Skin epidermis (tissue), 12 donors: ENCODE results near the gene PKD1L1.

Source experiments
- H3K27ac ChIP-seq, 21 experiments: fragments of 200-600 bp; sonication (generic) in 11 of 21; one replicate each; pipeline ENCODE4 v1.5.0; 2020; ENCODE audit warnings: mild to moderate bottlenecking in 3 of 21, inconsistent platforms in 2 of 21, moderate library complexity in 2 of 21
- H3K4me3 ChIP-seq, 7 experiments: fragments of 200-600 bp; sonication (generic) in 2 of 7; one replicate each; pipeline ENCODE4 v1.5.0; 2020; ENCODE audit warnings: inconsistent platforms in 2 of 7, mild to moderate bottlenecking in 2 of 7, moderate library complexity in 1 of 7

The PKD1L1 gene

DNA sequence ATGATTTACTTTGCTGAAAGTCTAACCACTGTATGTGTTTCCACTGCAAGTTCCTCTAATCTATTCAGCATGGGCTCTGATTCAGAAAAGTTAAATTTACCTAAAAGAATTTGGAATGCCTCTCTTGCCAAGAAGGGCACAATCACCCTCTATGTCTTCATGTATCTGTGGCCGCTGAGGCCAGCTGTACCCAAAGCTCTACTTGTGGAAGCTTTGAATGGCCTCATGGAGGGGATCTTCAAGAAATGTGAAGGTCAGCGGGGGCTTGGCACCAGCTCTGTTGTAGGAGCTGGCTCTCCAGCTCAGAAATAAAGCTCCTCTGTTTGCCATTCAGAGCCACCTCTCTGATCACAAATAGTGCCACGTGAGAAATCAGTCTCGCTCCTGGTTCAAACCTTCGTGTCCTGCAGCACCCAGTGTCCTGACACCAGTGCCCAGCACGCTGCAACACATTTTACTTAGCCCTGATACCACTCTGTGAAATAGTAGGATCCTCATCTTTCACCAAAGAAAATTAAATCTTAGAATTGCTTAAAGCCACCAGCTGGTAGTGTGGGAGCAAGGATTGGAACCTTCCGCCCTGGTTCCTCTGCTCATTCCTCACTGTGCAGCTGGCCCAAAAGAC is 61.1 kb downstream of the PKD1L1 start:
- H3K27ac ChIP-seq, result no peak overlapping the region
- no peak overlapping the region for H3K4me3 ChIP-seq

DNA sequence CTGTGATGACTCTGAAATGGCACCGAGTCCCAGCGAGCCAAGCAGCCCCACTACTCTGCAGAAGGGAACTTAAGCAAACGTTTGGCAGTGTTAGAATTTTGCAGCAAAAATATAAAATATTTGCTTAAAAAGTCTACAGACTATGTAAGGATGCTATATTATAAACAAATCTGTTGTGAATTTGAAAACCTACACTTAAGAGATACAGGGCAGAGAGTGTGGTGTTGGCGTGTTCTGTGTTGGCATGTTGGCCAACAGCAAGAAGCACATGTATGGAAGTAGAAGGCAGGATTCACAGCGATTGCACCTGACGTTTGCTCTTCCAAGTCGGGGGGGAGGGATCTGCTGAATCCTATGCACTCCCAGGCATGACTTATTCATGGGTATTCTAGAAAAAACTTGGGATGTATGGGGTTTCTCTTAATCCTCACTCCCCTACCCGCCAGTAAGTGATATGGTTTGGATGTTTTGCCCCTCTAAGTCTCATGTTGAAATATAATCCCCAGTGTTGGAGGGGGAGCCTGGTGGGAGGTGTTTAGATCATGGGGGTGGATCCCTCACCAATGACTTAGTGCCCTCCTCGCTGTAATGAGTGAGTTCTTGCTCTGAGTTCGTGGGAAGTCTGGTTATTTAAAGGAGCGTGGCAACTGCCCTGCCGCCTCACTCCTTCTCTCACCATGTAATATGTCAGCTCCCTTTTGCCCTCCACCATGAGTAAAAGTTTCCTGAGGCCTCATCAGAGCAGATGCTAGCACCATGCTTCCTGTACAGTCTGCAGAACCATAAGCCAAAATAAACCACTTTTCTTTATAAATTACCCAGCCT is 62.1 kb downstream of the PKD1L1 start:
- Histone ChIP-seq H3K27ac (no peak overlapping the region), H3K4me3 (no peak overlapping the region)

DNA sequence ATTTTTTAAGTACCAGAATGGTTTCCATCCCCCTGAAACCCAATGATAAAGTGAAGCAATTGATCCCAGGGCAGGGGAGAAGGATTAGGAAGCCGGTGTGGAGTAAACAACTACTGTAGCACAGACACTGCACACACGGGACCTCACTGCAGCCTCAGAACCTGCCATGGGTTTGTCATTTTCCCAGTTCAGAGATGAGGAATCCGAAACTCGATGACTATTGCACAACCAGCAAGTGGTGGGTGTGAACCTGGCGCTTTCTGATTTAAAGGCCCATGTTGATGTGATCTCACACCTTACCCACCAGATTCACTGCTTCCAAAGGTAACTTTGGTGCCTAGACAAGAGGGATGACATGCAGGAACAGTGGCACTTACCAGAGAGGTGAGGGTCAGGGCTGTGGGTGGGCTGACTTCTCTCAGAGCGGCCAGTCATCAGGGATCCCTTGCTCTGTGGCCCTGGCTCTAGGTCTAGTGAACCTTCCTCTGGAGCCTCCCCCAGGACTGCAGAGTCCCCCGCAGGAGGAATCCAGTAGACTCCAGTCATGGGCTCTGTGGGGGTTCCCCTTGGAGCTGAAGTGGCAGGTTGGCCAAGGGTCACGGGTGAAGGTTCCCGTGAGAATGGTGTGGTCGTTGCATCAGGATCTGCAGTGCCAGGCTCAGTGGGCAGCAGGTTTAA is 62.8 kb downstream of the PKD1L1 start:
- Histone ChIP-seq H3K27ac (no peak overlapping the region), H3K4me3 (no peak overlapping the region)

DNA sequence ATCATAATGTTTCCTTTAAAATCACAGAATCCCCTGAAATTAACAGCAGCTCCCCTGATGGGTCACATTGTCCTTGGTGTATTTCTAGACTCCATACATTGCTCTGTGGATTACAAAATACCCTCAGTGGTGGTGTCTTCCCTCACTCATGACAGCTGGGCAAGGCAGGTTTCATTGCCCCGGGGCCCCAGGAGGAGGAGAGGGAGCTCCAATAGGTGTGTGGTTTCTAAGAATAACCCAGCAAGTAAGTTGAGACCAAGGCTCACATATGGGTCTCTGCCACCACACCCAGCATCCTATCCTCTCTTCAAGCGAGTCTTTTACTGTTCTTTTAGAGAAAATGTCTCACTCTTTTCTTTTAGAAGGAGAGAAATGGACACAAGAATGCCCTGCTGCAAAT is 63.6 kb downstream of the PKD1L1 start:
- Histone ChIP-seq H3K27ac (no peak overlapping the region), H3K4me3 (no peak overlapping the region)

DNA sequence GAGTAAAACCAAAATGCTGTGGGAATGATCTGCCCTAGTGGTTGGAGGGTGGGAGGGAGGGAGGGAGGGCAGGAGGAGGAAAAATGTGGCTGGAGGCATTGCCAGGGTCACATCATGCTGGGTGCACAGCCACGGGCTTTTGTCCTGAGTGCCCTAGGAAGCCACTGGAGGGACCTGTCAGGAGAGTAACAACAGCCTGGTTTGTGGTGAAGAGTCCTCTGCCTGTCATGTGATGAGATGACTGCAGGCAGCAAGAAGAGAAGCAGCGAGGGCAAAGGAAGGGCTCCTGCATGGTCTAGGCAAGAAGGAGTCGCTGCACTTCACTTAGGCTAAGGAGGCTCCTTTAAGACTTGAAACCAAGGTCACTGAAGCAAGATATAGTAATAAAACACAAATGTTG is 65.6 kb downstream of the PKD1L1 start:
- Histone ChIP-seq H3K27ac (no peak overlapping the region), H3K4me3 (no peak overlapping the region)

DNA sequence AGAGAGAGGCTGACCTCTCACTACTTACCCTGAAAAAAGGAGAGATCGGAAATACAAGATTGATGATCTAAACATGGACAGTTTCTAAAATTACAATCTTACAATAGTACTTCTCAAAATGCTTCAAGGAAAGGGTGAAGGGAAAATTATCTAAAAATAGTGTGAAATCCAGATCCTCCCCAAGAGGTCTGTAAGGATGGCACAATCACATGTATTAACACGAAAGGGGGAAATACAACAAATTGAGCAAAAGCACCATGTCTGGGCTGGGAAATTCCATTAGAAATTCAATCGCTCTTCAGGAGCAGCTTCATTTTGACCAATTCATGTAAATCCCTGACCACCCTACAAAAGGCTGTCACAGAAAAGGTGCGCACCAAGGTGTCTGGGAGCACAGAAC is 67.0 kb downstream of the PKD1L1 start:
- no peak overlapping the region for H3K27ac ChIP-seq

DNA sequence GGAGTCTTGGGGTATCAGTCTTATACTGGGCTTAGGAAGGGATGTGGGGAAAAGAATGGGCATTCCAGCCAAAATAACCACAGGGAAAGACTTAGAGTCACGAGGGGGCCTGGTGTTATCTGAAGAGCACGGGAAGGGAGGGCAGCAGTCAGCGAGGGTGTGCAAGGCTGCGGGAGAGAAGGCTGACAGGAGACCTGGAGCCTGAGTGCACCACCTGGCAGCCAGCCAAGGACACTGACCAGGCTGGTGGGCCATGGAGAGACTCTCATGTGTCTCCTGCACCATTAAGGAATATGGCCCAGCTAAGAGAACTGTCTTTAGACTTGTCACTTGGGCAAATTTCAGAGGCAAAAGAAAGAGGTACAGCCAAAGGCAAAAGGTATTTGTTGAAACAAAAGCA is 69.6 kb downstream of the PKD1L1 start:
- no peak overlapping the region for H3K27ac ChIP-seq
- H3K4me3 ChIP-seq, result no peak overlapping the region

More for the DNA sequence above, 67.0 kb downstream of the PKD1L1 start:
- H3K4me3 ChIP-seq, result no peak overlapping the region

DNA sequence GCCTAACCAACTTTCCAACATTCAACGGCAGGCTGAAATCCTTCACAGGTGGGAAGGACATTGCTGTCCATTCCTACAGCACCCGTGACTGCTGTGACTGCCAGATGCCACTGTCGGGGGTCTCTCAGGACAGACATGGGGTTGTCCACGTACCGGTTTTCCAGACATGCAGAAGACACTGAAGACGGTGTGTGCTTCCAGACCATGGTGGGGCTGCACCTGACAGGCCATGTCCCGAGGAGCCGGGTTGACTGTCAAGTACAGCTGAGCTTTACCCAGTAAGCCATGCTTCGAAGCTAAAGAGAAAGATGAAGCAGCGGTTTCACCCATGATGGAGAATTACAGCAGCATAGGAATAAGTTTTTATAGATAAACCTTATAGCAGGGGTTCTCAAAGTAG is 70.9 kb downstream of the PKD1L1 start:
- H3K27ac ChIP-seq, result no peak overlapping the region
- H3K4me3 ChIP-seq, result no peak overlapping the region

DNA sequence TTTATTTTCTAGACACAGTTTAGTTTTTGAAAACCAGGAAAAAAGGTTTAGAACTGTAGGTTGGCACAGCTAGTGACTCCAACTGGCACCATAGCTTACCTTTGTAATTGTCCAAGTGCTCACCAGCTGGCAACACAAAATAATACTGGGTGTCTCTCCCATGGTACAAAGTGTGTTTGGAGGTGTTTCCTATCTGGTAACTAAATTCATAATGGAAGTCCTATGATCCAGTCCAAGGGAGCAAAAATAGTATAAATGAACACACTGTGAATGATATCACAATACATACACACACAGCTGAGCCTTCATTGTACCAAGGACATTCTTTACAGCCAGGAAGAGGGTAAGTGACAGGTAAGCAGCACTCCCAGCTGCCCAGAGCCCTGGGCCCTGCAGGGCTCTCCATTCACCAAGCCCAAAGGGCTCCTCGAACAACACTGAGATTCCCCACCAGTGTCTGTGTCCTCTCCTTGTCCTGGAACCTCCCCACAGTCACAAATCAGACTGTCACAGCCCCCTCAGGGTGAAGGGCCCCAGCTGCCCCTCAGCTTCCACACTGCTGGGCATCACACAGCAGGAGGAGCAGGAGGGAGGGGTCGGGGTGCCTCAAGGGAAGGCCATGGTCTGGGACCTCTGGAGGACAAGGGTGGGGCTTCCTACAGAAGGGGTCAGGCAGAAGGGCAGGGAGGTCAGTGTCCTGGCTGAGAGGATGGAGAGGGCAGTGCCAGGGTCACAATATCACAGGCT is 72.1 kb downstream of the PKD1L1 start:
- no peak overlapping the region for H3K27ac ChIP-seq
- H3K4me3 ChIP-seq, result no peak overlapping the region

DNA sequence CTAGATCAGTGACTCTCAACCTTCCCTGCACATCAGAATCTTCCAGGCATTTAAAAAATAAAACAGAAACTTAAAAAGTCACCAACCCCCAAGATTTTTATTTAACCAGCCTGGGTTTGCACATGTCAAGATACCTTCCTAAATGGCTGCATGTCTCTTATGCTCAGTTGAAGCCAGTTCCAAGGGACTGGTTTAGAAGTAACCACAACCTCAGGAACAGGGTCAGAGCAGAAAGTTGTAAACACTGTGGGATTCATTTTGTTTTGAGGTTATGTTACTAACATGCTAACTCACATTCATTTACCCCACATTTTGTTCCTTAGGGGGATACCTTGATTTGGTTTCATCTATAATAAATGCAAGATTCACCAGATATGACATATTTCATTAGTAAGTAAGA is 72.9 kb downstream of the PKD1L1 start:
- Histone ChIP-seq H3K27ac (no peak overlapping the region), H3K4me3 (no peak overlapping the region)

DNA sequence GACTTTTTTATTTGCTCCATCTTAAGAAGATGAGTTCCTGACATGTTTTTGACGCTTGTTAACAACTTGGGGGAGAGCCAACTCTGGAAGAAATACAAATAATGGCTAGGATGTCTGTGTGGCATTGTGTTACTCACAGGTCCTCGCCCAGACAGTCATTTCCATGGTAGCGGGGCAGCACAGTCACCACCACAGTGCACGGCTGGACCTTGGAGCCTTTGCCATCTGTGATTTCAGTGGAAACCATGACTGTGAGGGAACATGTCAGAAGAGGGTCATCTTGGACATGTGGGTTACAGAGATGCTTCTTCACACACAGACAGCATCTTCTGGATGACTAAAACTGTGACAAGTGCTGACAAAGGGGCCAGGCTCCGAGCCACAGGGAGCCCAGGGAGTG is 74.5 kb downstream of the PKD1L1 start:
- no peak overlapping the region for H3K4me3 ChIP-seq
- H3K27ac ChIP-seq, result no peak overlapping the region

DNA sequence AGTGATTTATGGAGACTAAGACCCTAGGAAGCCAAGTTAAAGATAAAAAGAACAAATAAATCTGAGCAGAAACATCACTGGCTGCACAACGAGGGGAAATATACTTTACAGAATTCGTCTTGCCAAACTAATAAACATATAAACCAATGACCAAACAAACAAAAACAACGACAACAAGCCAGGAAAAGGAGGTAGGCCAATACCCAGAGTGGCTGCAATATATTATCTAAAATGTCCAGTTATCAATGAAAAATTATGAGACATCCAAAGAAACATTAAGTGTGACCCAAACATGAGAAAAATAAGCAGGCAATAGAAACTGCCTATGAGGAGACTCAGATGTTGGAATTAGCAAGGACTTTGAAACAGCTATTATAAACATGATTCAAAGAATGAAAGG is 81.0 kb downstream of the PKD1L1 start:
- Histone ChIP-seq H3K4me3 (no peak overlapping the region), H3K27ac (no peak overlapping the region)

DNA sequence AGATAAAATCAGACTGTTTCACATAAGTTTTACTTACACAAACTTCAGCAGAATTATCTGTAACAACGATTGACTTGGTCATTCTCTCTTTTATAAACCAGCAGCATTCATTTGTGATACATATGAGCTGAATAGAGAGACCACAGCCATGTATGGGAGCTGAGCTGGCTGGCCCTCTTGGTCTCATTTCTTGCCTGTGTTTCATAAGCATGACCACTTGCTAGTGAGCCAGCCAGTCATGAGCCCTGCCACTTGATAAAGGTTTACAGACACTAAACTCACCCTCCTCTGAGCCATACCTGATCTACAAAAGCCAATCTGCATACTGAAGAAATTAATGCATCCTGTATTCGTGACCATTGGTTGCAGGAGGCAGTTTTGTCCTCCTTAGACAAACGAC is 82.1 kb downstream of the PKD1L1 start:
- Histone ChIP-seq H3K27ac (no peak overlapping the region), H3K4me3 (no peak overlapping the region)

DNA sequence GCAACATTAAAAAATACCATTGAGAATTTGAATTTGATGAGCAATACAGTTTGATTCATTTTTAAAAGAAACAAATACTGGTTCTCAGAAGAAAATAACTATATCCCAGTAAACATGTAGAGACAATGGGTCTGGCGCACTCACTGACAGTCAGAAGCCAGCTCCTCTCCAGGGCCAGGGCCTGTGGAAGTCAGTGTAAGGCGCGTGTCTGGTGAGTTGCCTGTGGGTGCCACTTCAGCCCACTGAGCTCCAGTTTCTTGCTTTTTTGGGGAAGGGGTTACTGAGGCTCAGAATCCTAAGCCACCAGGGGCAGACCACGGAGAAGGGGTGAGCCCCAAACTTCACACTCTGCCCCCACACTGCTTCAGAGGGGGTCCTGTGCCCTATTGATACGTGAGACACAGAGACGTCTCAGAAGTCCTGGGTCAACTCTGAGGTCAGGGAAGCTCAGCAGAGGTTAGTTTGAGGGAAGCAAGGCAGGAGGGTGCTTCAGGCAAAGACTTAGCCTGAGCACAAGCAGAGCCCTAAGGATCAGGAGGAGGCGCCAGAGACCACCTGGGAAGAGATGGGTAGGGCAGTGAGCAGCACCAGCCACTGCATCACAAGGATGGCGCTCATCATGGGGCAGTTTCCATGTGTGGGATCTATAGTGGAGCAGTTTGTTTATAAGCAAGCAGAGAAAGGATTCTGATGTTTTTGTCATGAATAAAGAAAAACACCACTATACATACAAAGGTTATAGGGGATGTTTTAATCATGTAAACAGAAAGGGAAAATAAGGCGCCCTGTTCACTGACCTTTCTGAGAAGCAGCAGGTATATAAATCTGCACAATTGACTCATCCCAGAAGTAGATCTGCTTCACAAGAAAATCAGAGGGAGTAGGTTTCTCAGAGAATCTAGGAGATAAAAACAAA is 95.7 kb downstream of the PKD1L1 start:
- H3K4me3 ChIP-seq, result no peak overlapping the region
- no peak overlapping the region for H3K27ac ChIP-seq

DNA sequence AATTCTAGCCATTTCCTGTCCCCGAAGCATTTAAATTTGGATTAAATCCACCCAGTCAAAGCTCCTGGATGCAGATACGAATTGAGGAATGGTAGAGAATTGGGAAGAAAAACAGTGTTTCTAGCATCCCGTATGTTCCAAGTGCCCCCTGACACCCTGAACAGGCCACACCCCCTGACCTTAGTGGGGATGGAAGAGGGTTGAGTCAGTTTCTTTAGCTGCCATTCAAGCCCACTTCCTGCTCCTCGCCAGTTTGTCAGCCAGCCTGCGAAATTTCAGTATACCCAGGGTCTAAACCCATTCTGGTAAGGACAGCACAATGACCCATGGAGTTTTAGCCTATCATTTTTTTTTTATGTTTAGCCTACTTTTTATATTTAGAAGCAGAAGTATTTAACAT is 101.1 kb downstream of the PKD1L1 start:
- no peak overlapping the region for H3K27ac ChIP-seq
- H3K4me3 ChIP-seq, result no peak overlapping the region

DNA sequence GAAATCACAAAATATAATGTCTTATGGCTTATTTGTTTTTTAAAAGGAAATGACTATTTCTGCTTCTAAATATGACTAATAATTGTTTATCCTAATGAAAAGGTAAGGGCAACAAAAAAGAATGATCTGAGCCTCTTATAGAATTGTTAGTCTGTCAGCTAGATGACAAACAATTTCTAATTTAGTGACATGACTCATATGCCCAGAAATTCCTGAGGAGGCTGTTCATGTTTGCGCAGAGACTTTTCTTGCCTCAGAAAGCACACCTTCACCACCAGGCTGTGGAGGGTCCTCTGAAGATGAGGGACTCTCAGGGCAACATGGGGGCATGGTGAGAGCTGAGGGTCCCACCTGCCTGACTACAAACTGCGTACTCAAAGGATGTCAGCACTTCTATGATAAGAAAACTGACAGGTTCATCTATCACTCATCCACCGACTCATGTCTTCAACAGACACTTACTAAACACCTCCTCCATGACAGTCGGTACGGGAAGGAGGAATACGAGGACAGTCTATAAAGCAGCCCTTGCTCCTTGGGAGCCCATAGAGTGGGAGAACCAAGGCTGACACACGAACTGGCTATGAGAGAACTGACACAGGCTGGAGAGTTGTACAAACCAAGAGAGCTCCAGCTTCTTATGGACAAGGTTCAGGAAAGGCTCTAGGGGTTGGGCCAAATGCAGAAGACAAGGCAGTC is 102.0 kb downstream of the PKD1L1 start:
- Histone ChIP-seq H3K27ac (no peak overlapping the region), H3K4me3 (no peak overlapping the region)

DNA sequence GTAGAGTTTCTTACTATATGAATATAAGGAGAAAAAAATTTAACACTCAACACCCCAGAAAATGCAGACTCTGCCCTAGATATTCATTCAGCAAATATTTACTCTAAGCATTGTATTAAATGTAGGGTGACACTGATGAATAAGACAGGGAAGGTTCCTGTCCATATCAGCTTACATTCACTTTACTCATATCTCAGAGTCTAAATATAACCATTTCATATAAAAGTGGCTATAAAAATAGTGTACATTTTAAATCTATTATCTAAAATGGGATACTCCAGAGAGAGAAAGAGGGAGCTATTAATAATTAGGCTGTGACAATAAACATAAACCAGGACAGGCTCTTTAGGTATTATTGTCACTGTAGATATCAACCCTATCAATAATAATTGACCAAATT is 104.0 kb downstream of the PKD1L1 start:
- H3K27ac ChIP-seq, result no peak overlapping the region
- H3K4me3 ChIP-seq, result no peak overlapping the region

DNA sequence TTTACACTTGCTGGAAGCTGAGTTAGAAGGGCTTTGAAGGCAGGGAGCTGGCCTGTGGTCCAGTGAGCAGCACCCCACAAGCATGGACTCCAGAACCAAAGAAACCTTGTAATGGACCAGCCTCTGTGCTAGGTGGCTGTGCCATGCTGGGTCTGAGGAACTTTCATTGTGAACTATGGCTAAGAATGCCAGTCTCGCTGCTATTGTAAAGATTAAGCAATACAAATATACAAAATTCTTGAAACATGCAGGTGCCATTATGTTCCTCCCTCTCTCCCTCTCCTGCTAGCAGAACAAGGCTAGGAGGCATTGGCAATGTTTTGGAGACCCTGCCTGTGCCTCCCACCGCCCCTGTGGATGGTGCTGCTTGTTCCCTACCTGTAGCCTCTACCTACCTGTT is 105.0 kb downstream of the PKD1L1 start:
- Histone ChIP-seq H3K4me3 (no peak overlapping the region), H3K27ac (no peak overlapping the region)

DNA sequence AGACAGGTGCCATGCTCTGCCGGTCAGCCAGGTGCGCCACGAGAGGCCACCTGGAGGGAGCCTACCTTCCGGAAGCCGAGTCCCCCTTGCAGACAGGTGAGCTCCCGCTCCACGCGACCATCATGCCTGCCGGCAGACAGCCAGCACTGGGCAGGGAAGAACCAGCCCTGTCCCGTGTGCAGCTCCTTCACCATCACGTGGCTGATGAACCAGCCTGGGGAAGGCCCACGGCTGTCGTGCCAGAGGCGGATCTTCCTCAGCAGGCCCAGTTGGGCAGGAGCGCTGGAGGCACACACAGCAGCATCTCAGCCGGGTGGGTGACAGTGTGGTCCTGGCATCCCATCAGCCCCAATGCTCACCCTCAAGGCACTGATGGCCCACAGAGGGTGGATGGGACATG is 108.9 kb downstream of the PKD1L1 start:
- H3K27ac ChIP-seq, result no peak overlapping the region

More for the DNA sequence above, 108.9 kb downstream of the PKD1L1 start:
- H3K4me3 ChIP-seq, result no peak overlapping the region
